MG63 (cell line): ENCODE results near the gene COPS3. TPM values are rescaled to one million over a fixed set of nuclear protein-coding genes. Genes with fewer than 3 reads are reported as not detected.
"Not testable (repeated sequence)": the region's sequence is repeated elsewhere in the genome, so short reads cannot be mapped to it uniquely, and the experiment has no call there.

Source experiments
- DNase-seq: peaks from one replicate; pipeline ENCODE4 v3.0.0-alpha.2; 2020
- H3K27me3 ChIP-seq: fragments of 250-450 bp; sonication (Bioruptor Pico); 2 replicates; pipeline ENCODE4 v1.5.1; 2020; ENCODE audit warnings: mild to moderate bottlenecking, moderate library complexity
- H3K36me3 ChIP-seq: fragments of 250-450 bp; sonication (Bioruptor Pico); 2 replicates; pipeline ENCODE4 v1.5.1; 2020; ENCODE audit warnings: mild to moderate bottlenecking, moderate library complexity
- H3K4me3 ChIP-seq: fragments of 250-450 bp; sonication (Bioruptor Pico); 2 replicates; pipeline ENCODE4 v1.5.1; 2020; ENCODE audit warnings: mild to moderate bottlenecking, moderate library complexity
- H3K9me3 ChIP-seq: fragments of 250-450 bp; sonication (Bioruptor Pico); 2 replicates; pipeline ENCODE4 v1.5.1; 2020; ENCODE audit warnings: mild to moderate bottlenecking, moderate library complexity
- total RNA-seq: library from RNA; depleted of rRNA; stranded (reverse); fragments of >200 nt; shearing (Covaris generic); gene quantifications from 2 replicates; pipeline ENCODE4 v1.2.3, GENCODE V29; 2014; ENCODE audit warnings: low replicate concordance

COPS3 gene
- total RNA-seq, 1 experiment from 2014 or later = 131 TPM

DNA sequence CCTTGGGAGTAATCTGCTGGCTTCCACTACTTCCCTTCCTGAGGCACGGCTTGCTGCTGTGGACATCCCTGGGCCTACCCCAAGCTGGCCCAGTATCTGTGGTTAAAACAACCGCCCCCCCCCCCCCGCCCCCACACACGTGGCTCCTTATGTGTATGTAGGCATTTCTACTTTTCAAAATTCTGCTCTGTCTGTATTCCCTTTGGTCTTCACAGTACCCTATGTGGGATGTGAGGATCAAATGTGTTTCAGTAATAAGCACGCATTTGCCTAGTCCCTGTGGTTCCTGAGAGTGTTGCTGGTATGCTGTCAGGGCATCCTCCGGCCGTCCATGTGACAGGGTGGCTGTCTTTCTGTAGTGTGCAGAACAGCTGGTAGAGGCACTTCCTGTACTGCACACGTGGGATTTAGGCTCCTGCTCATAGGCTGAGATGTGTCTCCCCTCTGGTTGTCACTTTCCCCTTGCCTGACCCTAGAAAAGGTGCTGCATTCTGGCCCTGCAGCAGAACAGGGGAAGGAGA, 24.3 kb upstream of the COPS3 start:
- DNase-seq = no peak
- no peak overlapping the region for H3K4me3 ChIP-seq
- H3K36me3 ChIP-seq = no peaks in the 10 kb centered on the region
- H3K9me3 ChIP-seq = no peaks in the 10 kb centered on the region
- H3K27me3 ChIP-seq = no peaks in the 10 kb centered on the region

DNA sequence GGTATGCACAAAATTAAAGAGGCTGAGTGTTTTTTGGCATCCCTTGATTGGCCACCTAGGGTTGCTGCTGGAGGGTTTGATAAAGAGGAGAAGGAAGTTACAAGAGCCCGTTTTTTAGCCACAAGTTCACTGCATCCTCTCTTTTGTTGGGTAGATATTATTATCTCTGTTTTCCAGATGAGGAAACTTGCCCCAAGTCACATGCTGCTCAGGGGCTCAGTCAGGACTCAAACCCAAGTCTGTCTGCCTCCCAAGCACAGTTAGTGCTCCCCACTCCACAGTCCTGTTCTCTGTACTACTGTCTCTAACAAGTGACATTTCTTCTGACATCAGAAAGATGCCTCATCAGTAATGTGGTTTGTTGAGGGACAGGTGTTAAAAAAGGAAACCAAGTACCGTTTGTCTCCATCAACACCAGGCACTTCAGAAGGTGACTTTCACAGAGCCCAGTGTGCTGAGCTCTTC, 23.5 kb upstream of the COPS3 start:
- H3K36me3 ChIP-seq = no peaks in the 10 kb centered on the region
- H3K4me3 ChIP-seq = no peak overlapping the region
- no peaks in the 10 kb centered on the region for H3K9me3 ChIP-seq
- no peaks in the 10 kb centered on the region for H3K27me3 ChIP-seq
- DNase-seq = no peak

DNA sequence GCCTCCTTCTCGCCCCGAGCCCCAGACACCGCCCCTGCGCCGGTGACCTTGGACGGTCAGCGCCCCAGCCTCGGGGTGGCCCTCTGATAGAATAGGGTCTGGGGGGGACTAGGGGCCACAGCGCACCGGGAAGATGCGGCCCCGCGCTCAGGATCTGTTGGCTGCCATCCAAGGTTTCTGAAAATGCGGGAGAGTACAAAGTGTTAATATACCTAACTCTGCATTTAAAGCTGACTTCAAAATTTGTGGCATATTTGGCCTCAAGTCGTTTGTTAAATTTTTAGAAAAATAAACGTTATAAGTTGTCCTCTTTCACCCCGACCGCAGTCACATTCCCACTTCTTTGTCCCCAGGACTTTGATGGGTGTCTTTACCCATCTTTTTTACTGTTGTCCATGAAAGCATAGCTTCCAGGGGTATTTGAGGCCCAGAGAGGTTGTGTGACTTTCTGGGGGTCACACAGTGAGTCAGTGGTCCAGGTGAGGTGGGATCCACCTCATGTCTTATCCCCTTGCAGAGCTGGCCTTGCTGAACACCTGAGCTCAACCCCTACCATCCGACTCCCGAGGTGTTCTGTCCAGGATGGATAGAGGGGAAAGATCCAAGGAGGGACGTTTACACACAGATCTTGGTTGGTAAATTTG, 22.9 kb upstream of the COPS3 start:
- DNase-seq = no peak

DNA sequence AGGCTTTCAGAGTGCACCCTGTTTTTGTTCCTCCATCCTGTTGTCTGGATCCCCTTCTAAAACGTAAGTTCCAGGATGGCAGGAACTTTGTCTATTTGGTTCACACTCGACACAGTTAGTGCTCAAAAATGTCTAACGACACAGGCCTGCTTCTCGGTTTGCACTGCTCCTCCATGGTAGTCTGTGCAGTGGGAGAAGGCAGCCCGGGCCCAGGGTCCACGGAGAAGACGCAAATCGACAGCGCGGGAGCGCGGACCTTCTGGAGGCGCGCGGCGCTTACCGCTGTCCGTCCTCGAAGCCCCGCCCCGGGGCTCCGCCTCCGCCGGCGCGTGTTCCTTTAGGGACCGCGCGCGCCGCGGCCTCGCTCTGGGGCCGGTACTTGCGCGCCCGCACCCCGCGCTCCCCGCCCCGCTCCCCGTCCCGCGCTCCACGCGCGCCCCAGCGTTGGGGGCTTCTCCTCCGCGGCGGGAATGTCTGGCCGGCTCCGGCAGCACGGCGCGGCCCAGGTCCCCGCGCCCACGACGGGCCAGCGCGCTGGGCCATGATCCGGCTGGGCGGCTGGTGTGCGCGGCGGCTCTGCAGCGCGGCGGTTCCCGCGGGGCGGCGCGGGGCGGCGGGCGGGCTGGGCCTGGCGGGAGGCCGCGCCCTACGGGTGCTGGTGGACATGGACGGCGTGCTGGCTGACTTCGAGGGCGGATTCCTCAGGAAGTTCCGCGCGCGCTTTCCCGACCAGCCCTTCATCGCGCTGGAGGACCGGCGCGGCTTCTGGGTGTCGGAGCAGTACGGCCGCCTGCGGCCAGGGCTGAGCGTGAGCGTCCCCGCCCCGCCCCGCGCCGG, 22.2 kb upstream of the COPS3 start, which contains the start of gene NT5M:
TSS of gene NT5M (plus strand) at position 364 of the 837 bp plus-strand sequence. CDS start at position 542, 178 bp downstream.
- H3K4me3 ChIP-seq = peak within 1 kb of the TSS; percentile 57
- H3K27me3 ChIP-seq = no peaks in the 10 kb centered on the region
- H3K9me3 ChIP-seq = no peaks in the 10 kb centered on the region
- peak; percentile 80 for DNase-seq
- H3K36me3 ChIP-seq = no peaks in the 10 kb centered on the region

More for the DNA sequence above, 22.9 kb upstream of the COPS3 start:
- no peaks in the 10 kb centered on the region for H3K9me3 ChIP-seq
- no peaks in the 10 kb centered on the region for H3K36me3 ChIP-seq
- H3K27me3 ChIP-seq = no peaks in the 10 kb centered on the region
- peak overlapping the region; percentile 57 for H3K4me3 ChIP-seq

DNA sequence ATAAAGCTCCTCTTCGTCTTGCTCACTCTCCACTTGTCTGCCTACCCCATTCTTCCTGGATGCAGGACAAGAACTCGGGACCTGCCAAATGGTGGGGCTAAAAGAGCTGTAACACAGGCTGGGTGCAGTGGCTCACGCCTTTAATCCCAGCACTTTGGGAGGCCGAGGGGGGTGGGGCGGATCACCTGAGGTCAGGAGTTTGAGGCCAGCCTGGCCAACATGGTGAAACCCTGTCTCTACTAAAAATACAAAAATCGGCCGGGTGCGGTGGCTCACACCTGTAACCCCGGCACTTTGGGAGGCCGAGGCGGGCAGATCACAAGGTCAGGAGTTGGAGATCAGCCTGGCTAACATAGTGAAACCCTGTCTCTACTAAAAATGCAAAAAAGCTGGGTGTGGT, 20.6 kb upstream of the COPS3 start:
- not testable (repeated sequence) for H3K9me3 ChIP-seq, DNase-seq, H3K36me3 ChIP-seq, H3K4me3 ChIP-seq, H3K27me3 ChIP-seq

DNA sequence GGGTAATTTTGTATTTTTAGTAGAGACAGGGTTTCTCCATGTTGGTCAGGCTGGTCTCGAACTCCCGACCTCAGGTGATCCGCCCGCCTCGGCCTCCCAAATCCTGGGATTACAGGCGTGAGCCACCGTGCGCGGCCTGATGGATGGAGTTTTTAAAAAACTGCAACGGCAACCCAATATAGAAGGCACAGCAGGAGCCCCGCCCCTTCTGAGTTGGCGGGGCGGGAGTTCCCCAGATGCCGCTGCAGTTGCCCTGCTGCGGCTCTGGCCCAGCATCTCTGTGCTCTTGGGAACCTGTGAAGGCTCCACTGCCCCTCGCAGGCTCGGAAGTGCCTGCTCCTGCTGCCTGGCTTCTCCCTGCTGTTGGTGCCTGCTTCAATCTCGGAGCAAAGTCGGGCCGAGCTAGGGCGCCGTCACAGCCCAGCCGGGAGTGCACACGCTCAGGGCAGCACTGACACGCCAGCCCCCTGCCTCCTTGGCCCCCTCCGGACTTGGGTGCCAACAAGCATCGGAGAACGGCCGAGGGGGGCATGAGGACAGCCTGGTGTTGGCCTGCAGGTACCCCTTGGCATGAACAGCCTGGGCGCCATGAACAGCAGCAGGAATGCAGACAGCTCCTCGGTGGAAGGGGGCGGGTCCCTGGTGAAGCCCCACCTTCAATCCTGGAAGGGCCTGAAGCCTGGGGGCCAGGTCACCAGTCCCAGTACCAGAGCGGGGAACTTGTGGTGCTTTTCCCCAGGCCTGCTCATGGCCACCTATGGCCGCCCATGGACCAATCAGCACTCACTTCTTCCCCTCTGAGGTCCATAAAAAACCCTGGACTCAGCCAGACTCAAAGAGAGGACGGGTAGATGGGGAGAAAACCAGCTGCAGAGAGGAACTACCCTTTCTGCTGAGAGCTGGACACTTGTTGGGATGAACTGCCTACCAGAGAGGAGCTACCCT, 19.9 kb upstream of the COPS3 start:
- H3K4me3 ChIP-seq = no peak overlapping the region
- DNase-seq = no peak
- H3K9me3 ChIP-seq = no peaks in the 10 kb centered on the region
- no peaks in the 10 kb centered on the region for H3K36me3 ChIP-seq
- H3K27me3 ChIP-seq = no peaks in the 10 kb centered on the region

DNA sequence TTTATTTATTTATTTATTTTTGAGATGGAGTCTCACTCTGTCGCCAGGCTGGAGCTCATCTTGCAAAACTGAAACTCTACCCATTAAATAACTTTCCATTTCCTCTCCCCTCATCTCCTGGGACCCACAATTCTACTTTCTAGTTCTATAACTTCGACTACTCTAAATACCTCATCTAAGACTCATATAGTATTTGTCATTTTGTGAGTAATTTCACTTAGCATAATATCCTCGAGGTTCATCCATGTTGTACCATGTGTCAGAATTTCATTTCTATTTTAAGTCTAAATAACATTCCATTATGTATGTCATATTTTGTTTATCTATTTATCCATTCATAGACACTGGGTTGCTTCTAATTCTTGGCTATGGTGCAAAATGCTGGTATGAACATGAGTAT, 17.1 kb upstream of the COPS3 start:
- H3K27me3 ChIP-seq = no peaks in the 10 kb centered on the region
- H3K9me3 ChIP-seq = no peaks in the 10 kb centered on the region
- DNase-seq = no peak
- no peaks in the 10 kb centered on the region for H3K36me3 ChIP-seq
- H3K4me3 ChIP-seq = no peak overlapping the region

DNA sequence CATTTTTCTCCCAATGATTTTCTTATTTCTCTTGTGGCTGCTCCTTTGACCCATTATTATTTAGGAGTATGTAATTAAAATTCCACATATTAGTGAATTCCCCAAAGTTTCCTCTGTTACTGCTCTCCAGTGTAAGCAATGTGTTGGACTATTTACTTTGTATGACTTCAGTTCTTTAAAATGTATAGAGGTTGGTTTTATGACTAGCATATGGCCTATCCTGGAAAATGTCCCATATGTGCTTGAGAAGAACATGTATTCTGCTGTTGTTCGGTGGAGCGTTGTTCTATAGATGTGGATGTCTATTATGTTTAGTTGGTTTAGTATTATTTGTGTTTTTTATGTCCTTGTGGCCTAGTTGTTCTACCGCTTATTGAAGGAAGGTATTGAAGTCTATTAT, 16.2 kb upstream of the COPS3 start:
- no peaks in the 10 kb centered on the region for H3K9me3 ChIP-seq
- no peak for DNase-seq

DNA sequence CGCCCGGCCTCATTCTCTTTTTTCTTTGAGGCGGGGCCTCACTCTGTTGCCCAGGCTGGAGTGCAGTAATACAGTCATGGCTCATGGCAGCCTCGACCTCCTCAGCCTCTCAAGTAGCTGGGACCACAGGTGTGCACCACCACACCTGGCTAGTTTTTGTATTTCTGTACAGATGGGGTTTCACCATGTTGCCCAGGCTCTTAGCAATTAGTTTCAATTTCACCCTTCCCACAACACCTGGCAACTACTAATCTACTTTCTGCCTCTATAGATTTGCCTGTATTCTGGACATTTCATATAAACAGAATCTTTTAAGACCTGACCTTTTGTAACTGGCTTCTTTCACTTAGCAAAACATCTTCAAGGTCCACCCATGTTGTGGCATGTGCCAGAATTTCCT, 14.1 kb upstream of the COPS3 start:
- DNase-seq = no peak
- no peaks in the 10 kb centered on the region for H3K9me3 ChIP-seq
- no peaks in the 10 kb centered on the region for H3K36me3 ChIP-seq
- no peak overlapping the region for H3K4me3 ChIP-seq
- no peaks in the 10 kb centered on the region for H3K27me3 ChIP-seq

More for the DNA sequence above, 16.2 kb upstream of the COPS3 start:
- H3K27me3 ChIP-seq = no peaks in the 10 kb centered on the region
- H3K36me3 ChIP-seq = no peaks in the 10 kb centered on the region
- no peak overlapping the region for H3K4me3 ChIP-seq

DNA sequence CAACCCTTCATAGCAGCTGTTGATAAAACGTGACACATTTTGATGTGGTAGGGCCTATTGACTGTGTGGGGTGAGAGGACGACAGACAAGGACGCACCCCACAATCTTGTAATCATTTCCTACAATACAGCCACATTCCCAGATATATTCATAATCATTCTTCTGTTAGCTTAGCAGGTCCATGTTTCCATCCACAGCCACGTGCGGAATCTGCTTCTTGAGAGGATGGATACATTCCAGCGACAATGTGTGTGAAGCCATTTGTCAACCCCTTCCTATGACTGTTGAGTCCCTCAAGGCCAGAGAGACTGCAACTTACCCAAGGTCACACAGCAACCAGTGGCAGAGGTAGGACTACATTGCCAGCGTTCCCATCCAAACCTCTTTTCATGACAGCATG, 8.7 kb upstream of the COPS3 start:
- H3K27me3 ChIP-seq = no peaks in the 10 kb centered on the region
- DNase-seq = no peak

DNA sequence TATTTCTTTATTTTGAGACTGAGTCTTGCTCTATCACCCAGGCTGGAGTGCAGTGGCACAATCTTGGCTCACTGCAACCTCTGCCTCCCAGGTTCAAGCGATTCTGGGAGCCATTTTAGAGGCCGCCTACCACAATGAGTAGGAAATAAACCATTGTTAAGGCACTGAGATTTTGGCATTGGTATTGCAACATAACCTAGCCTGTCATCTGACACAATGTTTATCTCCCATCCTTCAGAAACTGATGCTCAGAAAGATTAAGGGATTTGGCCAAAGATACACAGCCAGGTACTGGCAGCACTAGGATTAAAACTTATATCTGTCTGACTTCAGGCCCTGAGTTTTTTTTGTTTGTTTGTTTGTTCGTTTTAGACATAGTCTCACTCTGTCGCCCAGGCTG, 8.0 kb upstream of the COPS3 start:
- no peaks in the 10 kb centered on the region for H3K9me3 ChIP-seq
- DNase-seq = no peak
- no peak overlapping the region for H3K4me3 ChIP-seq
- H3K27me3 ChIP-seq = no peaks in the 10 kb centered on the region
- H3K36me3 ChIP-seq = no peaks in the 10 kb centered on the region

More for the DNA sequence above, 8.7 kb upstream of the COPS3 start:
- Histone ChIP-seq H3K9me3 (no peaks in the 10 kb centered on the region), H3K4me3 (no peak overlapping the region), H3K36me3 (no peaks in the 10 kb centered on the region)

DNA sequence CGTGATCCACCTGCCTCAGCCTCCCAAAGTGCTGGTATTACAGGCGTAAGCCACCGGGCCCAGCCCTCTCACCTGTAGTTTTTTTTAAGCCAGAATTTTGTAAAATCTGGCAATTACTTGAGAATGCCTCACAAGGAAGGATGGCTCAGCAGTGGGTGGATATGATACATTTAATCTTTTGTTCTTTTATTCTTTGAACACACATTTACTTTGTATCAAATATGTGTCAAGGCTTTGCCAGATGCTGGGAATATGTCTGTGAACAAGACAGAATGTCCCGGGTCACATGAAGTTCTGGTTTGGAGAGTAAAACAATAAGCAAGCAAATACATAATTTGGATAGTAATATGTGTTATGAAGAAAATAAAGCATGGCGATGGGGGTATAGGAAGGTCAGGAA, 4.9 kb upstream of the COPS3 start:
- H3K36me3 ChIP-seq = no peaks in the 10 kb centered on the region
- DNase-seq = no peak
- no peaks in the 10 kb centered on the region for H3K27me3 ChIP-seq
- H3K4me3 ChIP-seq = no peak overlapping the region
- H3K9me3 ChIP-seq = no peaks in the 10 kb centered on the region

DNA sequence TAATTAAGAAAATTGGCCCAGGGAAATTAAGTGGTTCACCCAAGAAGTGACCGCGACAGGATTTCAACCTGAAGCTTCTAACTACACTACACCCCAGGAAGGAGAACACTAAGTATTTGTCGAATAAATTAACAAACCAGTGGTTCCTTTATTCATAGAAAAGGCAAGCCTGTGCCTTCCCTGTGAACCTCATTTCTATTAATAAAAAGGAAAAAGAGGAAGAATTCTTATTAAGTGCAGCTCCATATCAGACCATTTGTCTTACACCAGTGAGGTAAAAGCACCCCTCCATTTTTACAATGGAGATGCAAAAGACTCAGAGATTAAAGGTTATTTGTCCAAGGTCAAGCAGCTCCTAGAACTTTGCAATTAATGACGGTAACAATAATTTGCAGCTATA, 1.7 kb downstream of the COPS3 start:
- H3K9me3 ChIP-seq = no peaks in the 10 kb centered on the region
- H3K4me3 ChIP-seq = peak overlapping the region; percentile 90
- DNase-seq = no peak
- H3K36me3 ChIP-seq = peaks cover 6% of the 10 kb centered on the region
- H3K27me3 ChIP-seq = no peaks in the 10 kb centered on the region

DNA sequence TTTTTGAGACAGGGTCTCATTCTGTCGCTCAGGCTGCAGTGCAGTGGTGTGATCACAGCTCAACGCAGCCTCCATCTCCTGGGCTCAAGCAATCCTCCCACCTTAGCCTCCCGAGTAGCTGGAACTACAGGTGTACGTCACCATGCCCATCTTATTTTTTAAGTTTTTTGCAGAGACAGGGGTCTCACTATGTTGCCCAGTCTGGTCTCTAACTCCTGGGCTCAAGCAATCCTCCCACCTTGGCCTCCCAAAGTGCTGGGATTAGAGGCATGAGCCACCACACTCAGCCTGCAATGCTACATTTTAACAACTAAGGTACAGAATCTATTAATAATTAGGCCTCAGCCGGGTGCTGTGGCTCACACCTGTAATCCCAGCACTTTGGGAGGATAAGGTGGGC, 3.6 kb downstream of the COPS3 start:
- H3K4me3 ChIP-seq, DNase-seq, H3K27me3 ChIP-seq, H3K9me3 ChIP-seq: not testable (repeated sequence)
- peaks cover 12% of the 10 kb centered on the region for H3K36me3 ChIP-seq

DNA sequence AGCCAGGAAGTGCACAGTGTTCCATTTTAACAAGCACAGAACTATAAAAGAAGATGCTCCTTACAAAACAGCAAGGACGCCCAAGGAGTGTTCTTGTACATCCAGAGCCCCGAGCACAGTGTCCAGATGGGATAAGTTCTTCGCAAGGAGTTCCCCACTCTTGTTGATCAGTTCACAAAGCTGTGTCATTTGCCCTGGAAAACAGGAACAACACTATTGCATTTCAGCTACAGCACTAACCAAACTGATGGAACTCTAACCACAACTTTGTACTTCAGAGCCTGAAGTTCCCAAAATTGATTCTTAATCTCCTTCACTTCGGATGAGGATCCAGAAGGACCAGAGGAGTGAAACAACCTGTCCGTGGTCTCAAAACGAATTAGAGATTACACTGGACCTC, 5.1 kb downstream of the COPS3 start:
- no peaks in the 10 kb centered on the region for H3K9me3 ChIP-seq
- peaks cover 13% of the 10 kb centered on the region for H3K36me3 ChIP-seq
- no peaks in the 10 kb centered on the region for H3K27me3 ChIP-seq
- no peak for DNase-seq
- H3K4me3 ChIP-seq = no peak overlapping the region

DNA sequence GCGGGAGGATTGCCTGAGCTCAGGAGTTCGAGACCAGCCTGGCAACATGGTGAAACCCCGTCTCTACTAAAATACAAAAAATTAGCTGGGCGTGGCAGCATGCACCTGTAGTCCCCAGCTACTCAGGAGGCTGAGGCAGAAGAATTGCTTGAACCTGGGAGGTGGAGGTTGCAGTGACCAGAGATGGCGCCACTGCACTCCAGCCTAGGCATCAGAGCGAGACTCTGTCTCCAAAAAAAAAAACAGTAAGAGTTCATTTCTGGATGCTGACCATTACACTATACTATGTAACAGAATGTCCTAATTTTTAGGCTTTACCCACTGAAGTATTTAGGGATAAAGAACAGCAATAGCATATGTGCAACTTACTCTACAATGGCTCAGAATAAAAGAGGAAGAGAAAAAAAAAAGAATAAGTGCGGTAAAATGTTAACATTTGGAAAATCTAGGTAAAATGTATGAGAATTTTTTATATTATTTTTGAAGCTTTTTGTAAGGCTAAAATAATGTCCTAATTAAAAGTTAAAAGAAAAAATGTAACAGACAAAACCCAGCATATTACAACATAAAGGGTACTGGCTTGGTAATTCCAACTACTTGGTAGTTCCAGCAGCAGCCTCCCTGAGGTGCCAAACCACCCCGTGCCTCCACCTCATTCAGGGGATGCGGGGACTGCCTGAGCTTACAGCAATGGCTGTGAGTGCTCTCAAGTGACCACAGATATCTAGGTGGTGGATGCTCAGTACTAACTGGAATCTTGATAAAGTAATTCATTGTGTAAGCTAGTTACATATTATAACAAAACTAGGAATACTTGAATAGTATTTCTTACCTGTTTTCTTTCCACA, 10.9 kb downstream of the COPS3 start:
- Histone ChIP-seq H3K27me3 (no peaks in the 10 kb centered on the region), H3K9me3 (no peaks in the 10 kb centered on the region), H3K4me3 (no peak overlapping the region), H3K36me3 (peaks cover 39% of the 10 kb centered on the region)
- peak; percentile 3 for DNase-seq
